Fibroblast of pulmonary artery (primary cell): ENCODE measurements around the gene TCAP.

Experiments used
- DNase-seq: peaks from one replicate; pipeline ENCODE4 v3.0.0-alpha.2; 2010; ENCODE audit warnings: low read depth
- H3K4me3 ChIP-seq: replicated peaks from 2 replicates; pipeline ENCODE4 v1.5.1; 2011; ENCODE audit warnings: low read depth, mild to moderate bottlenecking, control low read depth, low read length, moderate library complexity
- CTCF ChIP-seq: IDR thresholded peaks from 2 replicates; pipeline ENCODE4 v1.5.1; 2011; ENCODE audit warnings: mild to moderate bottlenecking, control low read depth, low read length, inconsistent platforms; ENCODE audit errors: missing control alignments

The TCAP gene

GRCh38 chr17:39651923-39652586 lies 13.1 kb upstream of the TCAP start:
- no peak overlapping the region for H3K4me3 ChIP-seq
- no peak for DNase-seq
- no peak for TF ChIP-seq CTCF

DNA sequence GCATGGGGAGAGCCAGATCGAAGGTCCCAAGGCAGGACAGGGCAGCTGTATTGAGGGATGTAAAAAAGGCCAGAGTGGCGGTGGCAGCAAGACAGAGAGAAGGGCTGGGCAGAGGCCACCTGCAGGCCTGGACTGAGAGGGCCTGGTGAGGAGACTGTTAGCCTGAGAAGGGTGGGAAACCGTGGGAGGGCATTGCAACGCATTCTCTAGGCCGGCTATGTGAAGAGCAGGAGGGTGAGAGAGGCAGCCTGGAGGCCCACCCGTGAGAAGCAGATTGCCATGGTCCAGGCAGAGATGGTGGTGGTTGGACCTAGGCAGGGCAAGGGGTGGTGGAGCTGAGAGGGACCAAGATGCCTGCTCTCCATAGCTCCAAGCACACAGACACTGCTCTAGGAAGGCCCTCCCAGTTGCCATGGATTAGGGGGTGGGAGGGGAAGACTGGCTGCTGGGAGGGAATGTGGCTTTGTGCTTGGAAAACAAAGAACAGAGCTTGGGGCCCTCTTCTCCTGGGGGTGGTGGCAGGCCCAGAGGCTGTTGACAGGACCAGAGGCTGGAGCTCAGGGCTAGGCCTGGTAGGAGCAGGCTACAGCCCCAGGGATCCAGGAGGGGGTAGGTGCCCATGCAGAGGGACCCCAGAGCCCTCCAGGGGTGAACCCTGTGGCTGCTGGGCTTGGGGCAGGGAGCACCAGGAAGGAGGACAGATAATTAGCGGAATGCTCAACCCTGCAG lies 12.4 kb upstream of the TCAP start:
- H3K4me3 ChIP-seq, result no peak overlapping the region
- no peak for TF ChIP-seq CTCF
- DNase-seq, result peak; percentile 15

DNA sequence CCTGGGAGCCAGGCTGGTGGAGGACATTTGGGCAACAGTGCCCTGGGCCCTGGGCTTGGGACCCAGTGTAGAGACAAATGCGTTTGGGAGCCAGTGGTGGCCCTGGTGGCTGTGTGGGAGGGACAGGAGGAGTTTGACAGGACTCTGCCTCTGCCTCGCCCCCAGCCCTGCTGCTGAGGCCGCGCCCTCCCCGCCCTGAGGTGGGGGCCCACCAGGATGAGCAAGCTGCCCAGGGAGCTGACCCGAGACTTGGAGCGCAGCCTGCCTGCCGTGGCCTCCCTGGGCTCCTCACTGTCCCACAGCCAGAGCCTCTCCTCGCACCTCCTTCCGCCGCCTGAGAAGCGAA lies 11.9 kb upstream of the TCAP start:
- no peak for DNase-seq
- no peak for TF ChIP-seq CTCF
- H3K4me3 ChIP-seq, result no peak overlapping the region

DNA sequence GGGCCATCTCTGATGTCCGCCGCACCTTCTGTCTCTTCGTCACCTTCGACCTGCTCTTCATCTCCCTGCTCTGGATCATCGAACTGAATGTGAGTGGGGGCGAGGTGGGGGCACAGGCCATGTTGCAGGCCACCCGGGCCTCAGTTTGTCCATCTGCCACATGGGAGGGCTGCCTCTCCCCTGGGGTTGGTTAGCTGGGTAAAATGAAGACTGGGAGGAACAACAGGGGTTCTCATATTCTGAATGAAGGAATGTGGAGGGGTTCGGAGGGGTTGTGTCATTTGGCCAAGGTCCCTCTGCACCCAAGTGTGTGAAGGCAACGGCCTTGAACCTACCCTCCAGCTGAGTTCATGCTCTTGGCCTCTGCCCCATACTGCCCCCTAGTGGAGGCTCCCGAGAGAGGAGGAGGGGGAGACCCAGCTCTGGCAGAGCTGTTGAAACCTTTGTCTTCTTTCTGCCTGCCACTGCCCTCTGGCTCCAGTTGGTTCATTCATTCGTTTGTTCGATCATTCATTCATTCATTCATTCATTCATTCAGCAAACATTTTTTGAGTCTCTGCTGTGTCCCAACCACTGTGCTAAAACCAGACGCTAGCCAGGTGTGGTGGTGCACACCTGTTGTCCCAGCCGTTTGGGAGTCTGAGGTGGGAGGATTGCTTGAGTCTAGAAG lies 11.4 kb upstream of the TCAP start:
- peak; percentile 92 for TF ChIP-seq CTCF
- H3K4me3 ChIP-seq, result no peak overlapping the region
- peak; percentile 48 for DNase-seq

GRCh38 chr17:39655105-39655504 lies 10.0 kb upstream of the TCAP start:
- no peak for DNase-seq
- no peak overlapping the region for H3K4me3 ChIP-seq
- no peak for TF ChIP-seq CTCF

GRCh38 chr17:39658346-39658745 lies 6.8 kb upstream of the TCAP start:
- DNase-seq, result no peak
- H3K4me3 ChIP-seq, result no peak overlapping the region
- TF ChIP-seq CTCF, result no peak
